HepG2 (cell line): ENCODE measurements around the gene RAB6B. TPM values are rescaled to one million over a fixed set of nuclear protein-coding genes. Genes with fewer than 3 reads are reported as not detected.

Source experiments
- ARNT2 ChIP-seq: sonication (generic); formaldehyde crosslinking; IDR thresholded peaks from 2 replicates; pipeline ENCODE4 v1.8.0; 2022; ENCODE audit warnings: mild to moderate bottlenecking, low read depth, missing genetic modification reagents, moderate library complexity
- HNF4A ChIP-seq: sonication (generic); formaldehyde crosslinking; IDR thresholded peaks from 2 replicates; pipeline ENCODE4 v1.4.0; 2020; ENCODE audit warnings: missing genetic modification reagents
- KDM1A ChIP-seq: IDR thresholded peaks from 2 replicates; pipeline ENCODE4 v1.6.1; 2016; ENCODE audit warnings: missing compliant biosample characterization
- polyA plus RNA-seq, 8 experiments: library from polyadenylated mRNA; depleted of rRNA in 3 of 8; stranded (reverse) in 7 of 8; unstranded in 1 of 8; fragments of >200 nt; fragmentation: Illumina TruSeq in 4 of 8; extraction: Trizol in 4 of 8; gene quantifications; 2 replicates each; pipeline versions ENCODE4 v1.2.1 to v1.2.3, GENCODE V29; 2011 to 2016; ENCODE audit warnings: low read depth in 4 of 8, missing spikeins in 1 of 8, mixed read lengths in 1 of 8; ENCODE audit not compliant: insufficient read depth in 1 of 8
- total RNA-seq, 5 experiments: library from RNA; depleted of rRNA; stranded (reverse); fragments of >200 nt; fragmentation: Illumina TruSeq; extraction: Trizol; gene quantifications; 2 replicates each; pipeline ENCODE4 v1.2.3, GENCODE V29; 2016; ENCODE audit warnings: low read depth in 1 of 5
- TF ChIP-seq, protein P1 (sequence below): sonication (generic); formaldehyde crosslinking; IDR thresholded peaks from 2 replicates; pipeline ENCODE4 v1.4.0; 2020; ENCODE audit warnings: missing genetic modification reagents, borderline replicate concordance
- TF ChIP-seq, protein P2 (sequence below), 2 experiments: sonication (generic) in 1 of 2; formaldehyde crosslinking in 1 of 2; IDR thresholded peaks; 2 replicates each; pipeline versions ENCODE4 v1.6.1 to v1.9.0; 2014 to 2022; ENCODE audit warnings: antibody characterized with exemption in 1 of 2, borderline replicate concordance in 1 of 2, inconsistent platforms in 1 of 2, low read depth in 1 of 2, missing genetic modification reagents in 1 of 2
- TF ChIP-seq, protein P3 (sequence below): sonication (generic); formaldehyde crosslinking; IDR thresholded peaks from 2 replicates; pipeline ENCODE4 v1.9.0; 2021; ENCODE audit warnings: missing genetic modification reagents, borderline replicate concordance
- TF ChIP-seq, protein P4 (sequence below): sonication (generic); formaldehyde crosslinking; IDR thresholded peaks from 2 replicates; pipeline ENCODE4 v1.5.1; 2020; ENCODE audit warnings: missing genetic modification reagents, mild to moderate bottlenecking, borderline replicate concordance

The RAB6B gene
- total and polyA plus RNA-seq, 2 of the 13 experiments (the other 11 are each of a cell fraction or from before 2014, with no cell fraction given), result 0.16 TPM; not detected in 1

DNA sequence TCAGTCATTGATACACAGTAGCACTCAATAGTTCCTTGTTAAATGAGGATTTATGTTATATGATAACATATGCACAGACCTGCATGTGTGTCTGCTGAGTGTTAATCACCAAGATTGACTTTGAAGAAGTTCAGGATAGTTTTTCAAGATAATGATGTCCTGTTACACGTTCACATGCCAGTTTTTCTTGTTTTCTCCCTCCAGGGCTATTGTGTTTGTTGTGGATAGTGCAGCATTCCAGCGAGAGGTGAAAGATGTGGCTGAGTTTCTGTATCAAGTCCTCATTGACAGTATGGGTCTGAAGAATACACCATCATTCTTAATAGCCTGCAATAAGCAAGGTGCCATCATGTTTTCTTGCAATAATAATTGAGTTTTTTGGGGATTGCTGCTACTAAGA lies 80.3 kb downstream of the RAB6B start (continued):
- TF ChIP-seq, protein P1, sequence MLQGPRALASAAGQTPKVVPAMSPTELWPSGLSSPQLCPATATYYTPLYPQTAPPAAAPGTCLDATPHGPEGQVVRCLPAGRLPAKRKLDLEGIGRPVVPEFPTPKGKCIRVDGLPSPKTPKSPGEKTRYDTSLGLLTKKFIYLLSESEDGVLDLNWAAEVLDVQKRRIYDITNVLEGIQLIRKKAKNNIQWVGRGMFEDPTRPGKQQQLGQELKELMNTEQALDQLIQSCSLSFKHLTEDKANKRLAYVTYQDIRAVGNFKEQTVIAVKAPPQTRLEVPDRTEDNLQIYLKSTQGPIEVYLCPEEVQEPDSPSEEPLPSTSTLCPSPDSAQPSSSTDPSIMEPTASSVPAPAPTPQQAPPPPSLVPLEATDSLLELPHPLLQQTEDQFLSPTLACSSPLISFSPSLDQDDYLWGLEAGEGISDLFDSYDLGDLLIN, result no peak
- TF ChIP-seq ARNT2 (CRISPR knock-in tag) (no peak), HNF4A (CRISPR knock-in tag) (no peak), KDM1A (CRISPR knock-in tag) (no peak)
- TF ChIP-seq, protein P2, sequence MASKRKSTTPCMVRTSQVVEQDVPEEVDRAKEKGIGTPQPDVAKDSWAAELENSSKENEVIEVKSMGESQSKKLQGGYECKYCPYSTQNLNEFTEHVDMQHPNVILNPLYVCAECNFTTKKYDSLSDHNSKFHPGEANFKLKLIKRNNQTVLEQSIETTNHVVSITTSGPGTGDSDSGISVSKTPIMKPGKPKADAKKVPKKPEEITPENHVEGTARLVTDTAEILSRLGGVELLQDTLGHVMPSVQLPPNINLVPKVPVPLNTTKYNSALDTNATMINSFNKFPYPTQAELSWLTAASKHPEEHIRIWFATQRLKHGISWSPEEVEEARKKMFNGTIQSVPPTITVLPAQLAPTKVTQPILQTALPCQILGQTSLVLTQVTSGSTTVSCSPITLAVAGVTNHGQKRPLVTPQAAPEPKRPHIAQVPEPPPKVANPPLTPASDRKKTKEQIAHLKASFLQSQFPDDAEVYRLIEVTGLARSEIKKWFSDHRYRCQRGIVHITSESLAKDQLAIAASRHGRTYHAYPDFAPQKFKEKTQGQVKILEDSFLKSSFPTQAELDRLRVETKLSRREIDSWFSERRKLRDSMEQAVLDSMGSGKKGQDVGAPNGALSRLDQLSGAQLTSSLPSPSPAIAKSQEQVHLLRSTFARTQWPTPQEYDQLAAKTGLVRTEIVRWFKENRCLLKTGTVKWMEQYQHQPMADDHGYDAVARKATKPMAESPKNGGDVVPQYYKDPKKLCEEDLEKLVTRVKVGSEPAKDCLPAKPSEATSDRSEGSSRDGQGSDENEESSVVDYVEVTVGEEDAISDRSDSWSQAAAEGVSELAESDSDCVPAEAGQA (IDR thresholded peaks at IDR 0.05; ENCODE audit: low read depth), result no peak
- TF ChIP-seq, protein P2 (CRISPR knock-in tag; IDR thresholded peaks at IDR 0.05; ENCODE audit: borderline replicate concordance), result no peak
- TF ChIP-seq, protein P3, sequence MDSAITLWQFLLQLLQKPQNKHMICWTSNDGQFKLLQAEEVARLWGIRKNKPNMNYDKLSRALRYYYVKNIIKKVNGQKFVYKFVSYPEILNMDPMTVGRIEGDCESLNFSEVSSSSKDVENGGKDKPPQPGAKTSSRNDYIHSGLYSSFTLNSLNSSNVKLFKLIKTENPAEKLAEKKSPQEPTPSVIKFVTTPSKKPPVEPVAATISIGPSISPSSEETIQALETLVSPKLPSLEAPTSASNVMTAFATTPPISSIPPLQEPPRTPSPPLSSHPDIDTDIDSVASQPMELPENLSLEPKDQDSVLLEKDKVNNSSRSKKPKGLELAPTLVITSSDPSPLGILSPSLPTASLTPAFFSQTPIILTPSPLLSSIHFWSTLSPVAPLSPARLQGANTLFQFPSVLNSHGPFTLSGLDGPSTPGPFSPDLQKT (CRISPR knock-in tag), result no peak
- TF ChIP-seq, protein P4, sequence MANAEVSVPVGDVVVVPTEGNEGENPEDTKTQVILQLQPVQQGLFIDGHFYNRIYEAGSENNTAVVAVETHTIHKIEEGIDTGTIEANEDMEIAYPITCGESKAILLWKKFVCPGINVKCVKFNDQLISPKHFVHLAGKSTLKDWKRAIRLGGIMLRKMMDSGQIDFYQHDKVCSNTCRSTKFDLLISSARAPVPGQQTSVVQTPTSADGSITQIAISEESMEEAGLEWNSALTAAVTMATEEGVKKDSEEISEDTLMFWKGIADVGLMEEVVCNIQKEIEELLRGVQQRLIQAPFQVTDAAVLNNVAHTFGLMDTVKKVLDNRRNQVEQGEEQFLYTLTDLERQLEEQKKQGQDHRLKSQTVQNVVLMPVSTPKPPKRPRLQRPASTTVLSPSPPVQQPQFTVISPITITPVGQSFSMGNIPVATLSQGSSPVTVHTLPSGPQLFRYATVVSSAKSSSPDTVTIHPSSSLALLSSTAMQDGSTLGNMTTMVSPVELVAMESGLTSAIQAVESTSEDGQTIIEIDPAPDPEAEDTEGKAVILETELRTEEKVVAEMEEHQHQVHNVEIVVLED (CRISPR knock-in tag), result no peak
